ENCODE results near the gene SHMT1.

DNA sequence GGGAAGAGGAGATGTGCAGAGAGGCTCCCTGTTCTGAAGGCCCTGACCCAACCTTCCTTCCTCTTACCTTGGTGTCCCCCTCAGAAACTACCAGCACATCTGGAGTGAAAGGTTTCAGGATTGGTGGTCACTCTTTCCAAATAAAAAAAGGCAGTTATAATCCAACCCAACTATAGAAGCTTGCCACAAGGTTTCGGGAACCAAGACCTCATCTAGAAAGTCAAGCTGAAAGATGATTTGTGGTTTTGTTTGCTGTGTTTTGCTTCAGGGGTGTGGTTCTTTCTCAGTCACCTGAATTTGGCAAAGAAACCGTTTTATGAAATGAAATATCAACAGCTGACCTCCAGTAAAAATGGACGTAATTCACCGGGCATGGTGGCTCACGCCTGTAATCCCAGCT lies 19.3 kb downstream of the SHMT1 start:
- no peak for TF ChIP-seq SP1 (IDR thresholded peaks at IDR 0.05)
- TF ChIP-seq, protein P1, sequence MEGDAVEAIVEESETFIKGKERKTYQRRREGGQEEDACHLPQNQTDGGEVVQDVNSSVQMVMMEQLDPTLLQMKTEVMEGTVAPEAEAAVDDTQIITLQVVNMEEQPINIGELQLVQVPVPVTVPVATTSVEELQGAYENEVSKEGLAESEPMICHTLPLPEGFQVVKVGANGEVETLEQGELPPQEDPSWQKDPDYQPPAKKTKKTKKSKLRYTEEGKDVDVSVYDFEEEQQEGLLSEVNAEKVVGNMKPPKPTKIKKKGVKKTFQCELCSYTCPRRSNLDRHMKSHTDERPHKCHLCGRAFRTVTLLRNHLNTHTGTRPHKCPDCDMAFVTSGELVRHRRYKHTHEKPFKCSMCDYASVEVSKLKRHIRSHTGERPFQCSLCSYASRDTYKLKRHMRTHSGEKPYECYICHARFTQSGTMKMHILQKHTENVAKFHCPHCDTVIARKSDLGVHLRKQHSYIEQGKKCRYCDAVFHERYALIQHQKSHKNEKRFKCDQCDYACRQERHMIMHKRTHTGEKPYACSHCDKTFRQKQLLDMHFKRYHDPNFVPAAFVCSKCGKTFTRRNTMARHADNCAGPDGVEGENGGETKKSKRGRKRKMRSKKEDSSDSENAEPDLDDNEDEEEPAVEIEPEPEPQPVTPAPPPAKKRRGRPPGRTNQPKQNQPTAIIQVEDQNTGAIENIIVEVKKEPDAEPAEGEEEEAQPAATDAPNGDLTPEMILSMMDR (IDR thresholded peaks at IDR 0.05; ENCODE audit: low read depth, low read length, missing input control): no peak
- no peak for TF ChIP-seq TAF1 (conservative IDR thresholded peaks at IDR 0.05)
- TF ChIP-seq JUND (IDR thresholded peaks at IDR 0.05): no peak

All from liver (tissue), 3 donors.